Left lung (tissue), 10 donors: ENCODE data around the gene UAP1. TPM values are rescaled to one million over a fixed set of nuclear protein-coding genes. Genes with fewer than 3 reads are reported as not detected.

Experiments used
- ATAC-seq: fragments of 200-7000 bp; cut with Tn5 transposase; one replicate; pipeline ENCODE4 v1.9.1; 2020; ENCODE audit warnings: moderate library complexity
- DNase-seq, 4 donors: peaks; one replicate each; pipeline ENCODE4 v3.0.0-alpha.2; 2013 to 2020
- H3K27ac ChIP-seq, 2 donors: fragments of 200-600 bp; sonication (generic) in 1 of 2; one replicate each; pipeline versions ENCODE4 v1.5.0 to v1.8.0; 2020 to 2021
- H3K27me3 ChIP-seq, 2 donors: fragments of 200-600 bp; sonication (generic) in 1 of 2; one replicate each; pipeline versions ENCODE4 v1.5.0 to v1.8.0; 2020 to 2021
- H3K36me3 ChIP-seq, 2 donors: fragments of 200-600 bp; sonication (generic) in 1 of 2; one replicate each; pipeline versions ENCODE4 v1.5.0 to v1.8.0; 2020 to 2021
- H3K4me1 ChIP-seq, 2 donors: fragments of 200-600 bp; one replicate each; pipeline ENCODE4 v1.8.0; 2021
- H3K4me3 ChIP-seq, 2 donors: fragments of 200-600 bp; sonication (generic) in 1 of 2; one replicate each; pipeline versions ENCODE4 v1.5.0 to v1.8.0; 2020 to 2021; ENCODE audit warnings: mild to moderate bottlenecking in 1 of 2
- H3K9me3 ChIP-seq, 2 donors: fragments of 200-600 bp; sonication (generic) in 1 of 2; one replicate each; pipeline versions ENCODE4 v1.5.0 to v1.8.0; 2020 to 2021
- intact Hi-C, 2 donors: fragments of 100-400 bp; cut with DNase I; formaldehyde crosslinking; loops; one replicate each; pipeline versions ENCODE4 v1.11.2 to v1.14.2; 2022
- polyA plus RNA-seq, 6 donors: library from polyadenylated mRNA; unstranded; fragments of 120-200 nt; gene quantifications; one replicate each; pipeline ENCODE4 v1.2.1, GENCODE V29; 2013; ENCODE audit not compliant: insufficient read length in 6 of 6
- total RNA-seq, 2 donors: library from RNA; stranded (reverse); fragmentation: NEBNext Ultra II Directional; extraction: Animal tissue kit (Norgen Biotek cat#: 25700); gene quantifications; one replicate each; pipeline ENCODE4 v1.2.1, GENCODE V29; 2021
- TF ChIP-seq, protein P1 (sequence below), 2 donors: fragments of 200-600 bp; sonication (generic) in 1 of 2; IDR thresholded peaks; one replicate each; pipeline versions ENCODE4 v1.5.0 to v1.8.0; 2021; ENCODE audit warnings: antibody characterized with exemption in 2 of 2
- donor health status: DM: no; HTN: yes; CAD: no.
- donor health status: DM: no; HTN: no; CAD: no.

The UAP1 gene
- total and polyA plus RNA-seq, 8 donors = 32.1 to 41.6 (median 39.2) TPM

DNA sequence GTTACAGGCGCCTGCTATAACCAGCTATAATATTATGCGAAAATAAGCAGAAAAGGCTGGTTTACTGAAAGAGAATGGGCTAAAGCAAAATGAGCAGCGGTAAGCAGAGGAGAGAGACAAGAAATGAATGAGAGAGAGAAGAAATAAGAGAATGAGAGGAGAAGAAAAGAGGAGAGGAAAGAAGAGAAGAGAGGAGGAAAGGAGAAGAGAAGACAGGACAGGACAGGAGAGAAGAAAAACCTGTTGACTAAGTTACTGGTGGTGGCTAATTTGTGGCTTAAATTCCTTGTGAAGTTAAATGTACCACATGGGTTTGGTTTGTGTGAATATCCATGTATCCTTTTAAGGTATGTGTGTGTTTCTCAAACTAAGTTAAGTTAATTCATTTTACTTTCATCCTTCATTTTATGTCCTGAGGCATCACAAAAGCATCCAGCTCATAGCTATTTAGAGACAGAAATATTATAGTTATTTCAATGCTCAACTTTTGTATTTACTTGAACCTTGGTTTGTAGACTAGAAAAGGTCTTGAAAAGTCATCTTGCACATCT is 67.6 kb downstream of the UAP1 start:
- no peak for ATAC-seq
- H3K27me3 ChIP-seq = no peaks in the 10 kb centered on the region
- no peak overlapping the region for H3K27ac ChIP-seq
- intact Hi-C loops = no loop called here
- H3K9me3 ChIP-seq = no peaks in the 10 kb centered on the region
- TF ChIP-seq, protein P1, sequence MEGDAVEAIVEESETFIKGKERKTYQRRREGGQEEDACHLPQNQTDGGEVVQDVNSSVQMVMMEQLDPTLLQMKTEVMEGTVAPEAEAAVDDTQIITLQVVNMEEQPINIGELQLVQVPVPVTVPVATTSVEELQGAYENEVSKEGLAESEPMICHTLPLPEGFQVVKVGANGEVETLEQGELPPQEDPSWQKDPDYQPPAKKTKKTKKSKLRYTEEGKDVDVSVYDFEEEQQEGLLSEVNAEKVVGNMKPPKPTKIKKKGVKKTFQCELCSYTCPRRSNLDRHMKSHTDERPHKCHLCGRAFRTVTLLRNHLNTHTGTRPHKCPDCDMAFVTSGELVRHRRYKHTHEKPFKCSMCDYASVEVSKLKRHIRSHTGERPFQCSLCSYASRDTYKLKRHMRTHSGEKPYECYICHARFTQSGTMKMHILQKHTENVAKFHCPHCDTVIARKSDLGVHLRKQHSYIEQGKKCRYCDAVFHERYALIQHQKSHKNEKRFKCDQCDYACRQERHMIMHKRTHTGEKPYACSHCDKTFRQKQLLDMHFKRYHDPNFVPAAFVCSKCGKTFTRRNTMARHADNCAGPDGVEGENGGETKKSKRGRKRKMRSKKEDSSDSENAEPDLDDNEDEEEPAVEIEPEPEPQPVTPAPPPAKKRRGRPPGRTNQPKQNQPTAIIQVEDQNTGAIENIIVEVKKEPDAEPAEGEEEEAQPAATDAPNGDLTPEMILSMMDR (IDR thresholded peaks at IDR 0.05) = no peak
- H3K36me3 ChIP-seq = no peaks in the 10 kb centered on the region
- DNase-seq = no peak
- H3K4me3 ChIP-seq = no peak overlapping the region
- H3K4me1 ChIP-seq = no peaks in the 10 kb centered on the region

DNA sequence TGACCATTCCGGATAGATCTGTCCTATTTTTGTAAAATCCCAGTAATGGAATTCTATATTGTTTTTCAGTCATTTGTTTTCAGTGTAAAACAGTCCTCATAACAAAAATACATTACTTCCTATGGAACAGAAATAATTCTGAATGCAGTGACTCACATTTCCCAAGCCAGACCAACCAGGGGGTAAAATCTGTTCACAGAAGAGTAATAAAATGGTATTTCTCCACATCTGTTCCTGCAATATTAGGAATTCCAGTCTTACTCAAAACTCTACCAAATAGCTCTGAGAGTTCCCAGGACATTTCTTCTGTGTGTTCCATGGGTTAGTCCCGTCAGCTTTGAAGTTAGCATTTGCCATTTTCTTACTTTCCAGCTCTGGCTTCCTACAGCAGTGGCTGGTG is 68.1 kb downstream of the UAP1 start:
- H3K4me3 ChIP-seq = no peak overlapping the region
- no peak overlapping the region for H3K27ac ChIP-seq
- H3K9me3 ChIP-seq = no peaks in the 10 kb centered on the region
- intact Hi-C loops = no loop called here
- H3K4me1 ChIP-seq = no peaks in the 10 kb centered on the region
- ATAC-seq = no peak
- H3K36me3 ChIP-seq = no peaks in the 10 kb centered on the region
- TF ChIP-seq, protein P1 (IDR thresholded peaks at IDR 0.05) = no peak
- H3K27me3 ChIP-seq = no peaks in the 10 kb centered on the region
- no peak for DNase-seq

DNA sequence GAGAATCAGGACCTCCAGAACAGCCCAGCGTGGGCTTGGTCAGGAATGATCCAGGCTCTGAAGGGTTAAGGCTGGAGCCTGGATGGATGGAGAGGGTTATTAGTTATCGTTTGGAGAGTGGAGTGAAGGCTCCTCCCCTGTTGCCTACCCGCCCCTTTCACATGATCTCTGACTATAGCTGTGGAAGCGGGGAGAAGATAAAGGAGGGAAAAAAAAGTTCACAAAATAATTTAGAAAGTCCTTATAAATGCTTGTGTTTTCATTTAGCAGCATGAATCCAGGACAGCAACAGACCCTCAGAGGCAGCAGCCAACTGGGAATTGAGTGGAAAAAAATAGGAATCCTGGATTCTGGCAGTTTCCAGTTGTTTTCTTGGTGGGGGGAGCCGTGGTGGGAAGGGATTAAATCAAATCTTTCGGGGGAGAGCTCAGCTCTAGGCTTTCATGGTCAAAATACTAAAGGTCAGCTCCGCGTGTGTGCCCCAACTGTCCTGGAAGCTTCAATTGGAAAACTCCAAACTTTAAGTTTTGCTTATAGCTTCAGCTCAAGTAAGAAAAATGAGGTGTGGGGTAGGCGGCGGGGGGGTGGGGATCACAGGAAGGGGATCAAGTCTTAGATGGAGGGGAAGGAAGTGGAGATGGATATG is 70.1 kb downstream of the UAP1 start:
- no peaks in the 10 kb centered on the region for H3K36me3 ChIP-seq
- TF ChIP-seq, protein P1 (IDR thresholded peaks at IDR 0.05) = no peak
- ATAC-seq = peak; percentile 76
- peak overlapping the region; percentile 19 to 29 for H3K4me3 ChIP-seq
- H3K27me3 ChIP-seq = no peaks in the 10 kb centered on the region
- no peaks in the 10 kb centered on the region for H3K9me3 ChIP-seq
- H3K27ac ChIP-seq = peak overlapping the region; percentile 58 to 84
- peak in 2 of 4 donors; percentile 67 to 84 for DNase-seq
- no peaks in the 10 kb centered on the region for H3K4me1 ChIP-seq
- intact Hi-C loops = no loop called here

DNA sequence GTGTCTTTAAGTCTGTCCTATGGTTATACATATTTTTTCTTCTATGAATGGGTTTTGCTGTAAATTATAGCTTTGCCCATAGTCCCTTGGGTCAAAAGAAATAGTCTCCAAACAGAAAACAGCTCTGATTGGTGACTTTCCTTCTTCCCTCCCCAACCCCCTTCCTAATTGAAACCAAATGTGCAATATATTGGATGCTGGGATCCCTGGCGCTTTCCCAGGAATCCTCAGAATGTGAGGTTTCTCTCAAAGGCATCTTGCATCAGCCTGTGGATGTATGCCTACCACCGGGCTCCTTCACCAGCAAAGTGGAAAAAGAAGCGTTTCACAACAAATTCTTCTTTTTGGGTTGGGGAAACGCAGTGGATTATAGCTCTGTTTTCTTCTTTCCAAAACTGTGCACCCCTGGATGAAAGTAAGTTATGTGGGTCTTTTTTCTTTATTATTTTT is 70.7 kb downstream of the UAP1 start, which contains the start of gene DDR2:
DDR2 (plus strand) TSS at position 248 of the 450 bp plus-strand sequence. CDS start 86,600 bp downstream, outside the sequence.
- DNase-seq = peak in 3 of 4 donors; percentile 50 to 89 (median 86)

DNA sequence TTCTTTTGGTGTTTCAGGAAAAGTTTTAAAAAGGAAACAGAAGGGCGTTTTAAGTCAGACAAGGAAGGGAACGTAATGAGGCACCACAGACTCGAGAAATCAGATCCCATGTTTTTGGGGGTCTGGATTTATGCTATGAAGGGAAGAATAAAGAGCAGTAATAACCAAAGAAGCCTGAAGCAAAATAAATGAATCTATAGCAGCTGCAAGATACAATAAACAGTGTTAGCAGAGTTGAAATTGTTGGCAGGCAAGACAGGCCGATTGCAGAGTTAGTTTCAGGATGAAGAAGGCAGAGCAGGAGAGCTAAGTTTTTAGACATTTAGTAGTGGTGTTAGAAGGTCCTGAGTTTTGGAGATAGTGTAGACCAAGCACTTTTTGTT is 71.2 kb downstream of the UAP1 start:
- H3K4me3 ChIP-seq = peak overlapping the region; percentile 19 to 29
- ATAC-seq (peak; percentile 22), DNase-seq (peak in 2 of 4 donors; percentile 60 to 64)
- peak overlapping the region; percentile 58 to 84 for H3K27ac ChIP-seq
- TF ChIP-seq, protein P1 (IDR thresholded peaks at IDR 0.05) = no peak
- no peaks in the 10 kb centered on the region for H3K27me3 ChIP-seq
- H3K36me3 ChIP-seq = no peaks in the 10 kb centered on the region
- H3K9me3 ChIP-seq = no peaks in the 10 kb centered on the region
- H3K4me1 ChIP-seq = no peaks in the 10 kb centered on the region
- intact Hi-C loops = no loop called here

More for the DNA sequence above, 70.7 kb downstream of the UAP1 start, which contains the start of gene DDR2:
- no peaks in the 10 kb centered on the region for H3K9me3 ChIP-seq
- H3K4me1 ChIP-seq = no peaks in the 10 kb centered on the region
- H3K27ac ChIP-seq = peak within 1 kb of the TSS; percentile 58 to 84
- H3K36me3 ChIP-seq = no peaks in the 10 kb centered on the region
- no peaks in the 10 kb centered on the region for H3K27me3 ChIP-seq
- peak; percentile 57 for ATAC-seq
- peak within 1 kb of the TSS; percentile 19 to 29 for H3K4me3 ChIP-seq
- TF ChIP-seq, protein P1 (IDR thresholded peaks at IDR 0.05) = no peak
- intact Hi-C loops = no loop called here
